ENCODE results near the gene ZNF534.
"Not testable (repeated sequence)": the region's sequence is repeated elsewhere in the genome, so short reads cannot be mapped to it uniquely, and the experiment has no call there.

Gene ZNF534

GRCh38 chr19:52500474-52500873 lies 71.5 kb downstream of the ZNF534 start:
- not testable (repeated sequence) for DNase-seq

DNA sequence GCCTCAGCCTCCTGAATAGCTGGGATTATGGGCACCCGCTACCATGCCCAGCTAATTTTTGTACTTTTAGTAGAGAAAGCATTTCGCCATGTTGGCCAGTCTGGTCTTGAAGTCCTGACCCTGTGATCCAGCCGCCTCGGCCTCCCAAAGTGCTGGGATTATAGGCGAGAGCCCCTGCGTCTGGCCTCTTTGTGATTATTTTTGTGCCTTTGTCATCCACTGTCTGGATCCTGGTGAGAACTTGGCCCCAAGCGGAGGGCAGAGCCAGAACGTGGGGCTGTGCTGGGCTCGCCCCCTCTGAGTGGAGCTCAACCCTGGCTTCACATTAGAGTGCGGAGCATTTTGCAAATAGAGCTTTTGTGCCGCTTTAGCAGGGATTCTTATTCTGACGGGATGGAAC lies 72.0 kb downstream of the ZNF534 start:
- not testable (repeated sequence) for DNase-seq
